ENCODE measurements around the gene LPP.

- no peak for TF ChIP-seq CTCF (IDR thresholded peaks at IDR 0.05; ENCODE audit: low read length)
- TF ChIP-seq EZH2 (optimal IDR thresholded peaks at IDR 0.05; ENCODE audit: low read depth, low read length) = no peak
Observed at GRCh38 chr3:188151438-188151837, 2.5 kb upstream of the LPP start.

All from MM.1S (cell line).